Measurements from ENCODE around the gene SPEN.
"Not testable (repeated sequence)": the region's sequence is repeated elsewhere in the genome, so short reads cannot be mapped to it uniquely, and the experiment has no call there.

Gene SPEN

GRCh38 chr1:15835205-15835740, 12.2 kb upstream of the SPEN start:
- no peak for DNase-seq

GRCh38 chr1:15835741-15836510, 11.6 kb upstream of the SPEN start:
- DNase-seq, result peak; percentile 100

DNA sequence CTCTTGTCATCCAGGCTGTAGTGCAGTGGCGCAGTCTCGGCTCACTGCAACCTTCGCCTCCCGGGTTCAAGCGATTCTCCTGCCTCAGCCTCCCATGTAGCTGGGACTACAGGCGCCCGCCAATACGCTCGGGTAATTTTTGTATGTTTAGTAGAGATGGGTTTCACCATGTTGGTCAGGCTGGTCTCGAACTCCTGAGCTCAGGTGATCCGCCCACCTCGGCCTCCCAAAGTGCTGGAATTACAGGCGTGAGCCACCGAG, 11.1 kb upstream of the SPEN start:
- not testable (repeated sequence) for DNase-seq

DNA sequence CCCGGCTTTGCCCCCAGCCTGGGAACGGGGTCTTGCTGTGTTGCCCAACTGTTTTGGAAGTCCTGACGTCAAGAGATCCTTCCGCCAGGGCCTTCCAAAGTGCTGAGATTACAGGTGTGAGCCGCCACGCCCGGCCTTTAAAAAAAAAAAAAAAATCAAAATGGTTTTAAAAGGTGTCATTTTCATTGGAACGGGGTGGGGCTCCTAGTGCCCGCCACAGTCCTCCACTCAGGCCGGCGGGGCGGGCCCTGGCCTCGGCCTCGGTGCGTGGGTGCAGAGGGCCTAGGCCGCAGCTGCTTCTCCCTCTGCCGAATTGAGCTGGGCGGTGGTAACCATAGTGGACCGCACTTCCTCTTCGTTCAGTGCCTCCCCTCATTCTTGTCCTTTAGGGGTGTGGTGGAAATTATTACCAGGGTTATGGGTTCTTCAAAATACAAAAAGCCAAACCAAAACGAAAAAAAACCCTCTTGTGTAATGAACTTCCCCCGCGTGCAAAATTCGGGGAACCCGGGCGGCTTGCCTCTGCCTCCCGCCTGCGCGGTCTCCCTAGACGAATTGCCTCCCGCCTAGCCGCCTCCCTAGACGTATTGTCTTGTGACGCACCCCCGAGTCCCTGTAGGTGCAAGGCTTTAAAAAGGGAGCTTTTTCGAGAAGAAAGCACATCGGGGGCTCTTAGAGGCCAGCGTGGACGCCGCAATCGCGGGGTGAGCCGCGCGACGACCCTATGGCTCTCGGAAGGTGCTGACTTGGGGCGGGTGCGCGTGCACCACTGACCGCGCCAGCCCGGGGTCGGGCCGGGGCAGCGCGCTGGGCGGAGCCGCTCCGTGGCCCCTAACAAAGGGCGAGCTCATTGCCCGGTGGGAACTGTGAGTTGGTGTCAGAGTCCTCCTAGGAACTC, 10.5 kb upstream of the SPEN start:
- DNase-seq, result peak; percentile 35

- no peak for DNase-seq
Measured at GRCh38 chr1:15837931-15838330, 9.6 kb upstream of the SPEN start.

DNA sequence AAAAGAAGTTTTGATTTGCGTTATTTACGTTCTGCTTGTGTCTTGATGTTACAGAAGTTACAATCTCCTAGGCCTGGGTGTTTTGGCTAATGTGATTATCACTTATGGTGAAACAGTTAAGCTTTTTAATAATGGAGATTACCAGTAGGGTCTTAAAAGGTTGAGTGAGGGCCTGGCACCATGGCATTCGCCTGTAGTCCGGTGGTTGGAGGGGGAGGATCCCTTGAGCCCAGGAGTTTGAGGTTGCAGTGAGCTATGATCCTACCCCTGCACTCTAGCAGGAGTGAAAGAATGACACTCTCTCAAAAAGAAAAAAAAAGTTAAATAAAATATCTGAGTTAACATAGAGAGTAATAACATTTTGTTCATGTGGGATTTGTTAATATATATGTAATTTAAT, 8.8 kb upstream of the SPEN start:
- no peak for DNase-seq

DNA sequence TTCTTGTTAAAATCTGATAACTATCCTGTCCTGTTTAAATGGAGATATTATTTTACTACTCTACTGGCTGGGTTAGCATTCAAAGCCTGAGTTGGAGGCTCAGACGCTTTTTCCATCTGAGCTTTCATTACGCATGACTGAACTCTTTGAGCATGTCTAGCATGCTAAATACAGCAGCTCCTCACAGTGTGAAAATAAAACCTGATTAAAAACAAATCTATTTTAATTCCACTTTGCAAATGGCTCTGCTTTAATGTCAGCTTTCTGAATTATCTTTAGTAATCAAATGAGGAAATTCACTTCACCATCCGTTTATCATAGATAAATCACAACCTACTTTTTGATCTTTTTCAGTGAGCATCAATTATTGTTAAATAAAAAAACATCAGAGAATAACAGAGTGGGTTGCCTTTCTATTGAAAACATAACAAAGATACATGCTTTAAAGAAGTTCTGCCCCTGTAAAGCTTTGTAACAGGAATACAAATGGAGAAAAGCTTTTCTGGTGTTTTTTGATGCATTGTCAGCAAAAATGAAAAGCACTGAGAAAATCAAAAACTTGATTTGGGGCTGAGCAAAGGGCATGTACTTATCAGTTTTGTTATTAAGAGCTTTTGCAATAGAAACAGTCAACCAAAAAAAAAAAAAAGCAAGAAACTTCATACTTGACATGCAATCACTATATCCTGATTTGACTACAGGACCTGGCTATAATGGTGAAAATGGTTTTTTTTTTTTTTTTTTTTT, 3.5 kb upstream of the SPEN start:
- no peak for DNase-seq

DNA sequence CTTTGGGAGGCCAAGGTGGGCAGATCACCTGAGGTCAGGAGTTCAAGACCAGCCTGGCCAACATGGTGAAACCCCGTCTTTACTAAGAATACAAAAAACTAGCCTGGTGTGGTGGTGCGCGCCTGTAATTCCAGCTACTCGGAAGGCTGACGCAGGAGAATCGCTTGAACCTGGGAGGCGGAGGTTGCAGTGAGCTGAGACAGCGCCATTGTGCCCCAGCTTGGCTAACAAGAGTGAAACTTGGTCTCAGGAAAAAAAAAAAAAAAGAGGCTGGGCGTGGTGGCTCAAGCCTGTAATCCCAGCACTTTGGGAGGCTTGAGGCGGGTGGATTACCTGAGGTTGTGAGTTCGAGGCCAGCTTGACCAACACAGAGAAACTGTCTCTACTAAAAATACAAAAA, 1.5 kb upstream of the SPEN start:
- DNase-seq, result not testable (repeated sequence)

GRCh38 chr1:15847893-15848142, 311 bp downstream of the SPEN start:
- DNase-seq, result no peak

GRCh38 chr1:15848143-15848928, 829 bp downstream of the SPEN start:
- DNase-seq, result peak; percentile 56

DNA sequence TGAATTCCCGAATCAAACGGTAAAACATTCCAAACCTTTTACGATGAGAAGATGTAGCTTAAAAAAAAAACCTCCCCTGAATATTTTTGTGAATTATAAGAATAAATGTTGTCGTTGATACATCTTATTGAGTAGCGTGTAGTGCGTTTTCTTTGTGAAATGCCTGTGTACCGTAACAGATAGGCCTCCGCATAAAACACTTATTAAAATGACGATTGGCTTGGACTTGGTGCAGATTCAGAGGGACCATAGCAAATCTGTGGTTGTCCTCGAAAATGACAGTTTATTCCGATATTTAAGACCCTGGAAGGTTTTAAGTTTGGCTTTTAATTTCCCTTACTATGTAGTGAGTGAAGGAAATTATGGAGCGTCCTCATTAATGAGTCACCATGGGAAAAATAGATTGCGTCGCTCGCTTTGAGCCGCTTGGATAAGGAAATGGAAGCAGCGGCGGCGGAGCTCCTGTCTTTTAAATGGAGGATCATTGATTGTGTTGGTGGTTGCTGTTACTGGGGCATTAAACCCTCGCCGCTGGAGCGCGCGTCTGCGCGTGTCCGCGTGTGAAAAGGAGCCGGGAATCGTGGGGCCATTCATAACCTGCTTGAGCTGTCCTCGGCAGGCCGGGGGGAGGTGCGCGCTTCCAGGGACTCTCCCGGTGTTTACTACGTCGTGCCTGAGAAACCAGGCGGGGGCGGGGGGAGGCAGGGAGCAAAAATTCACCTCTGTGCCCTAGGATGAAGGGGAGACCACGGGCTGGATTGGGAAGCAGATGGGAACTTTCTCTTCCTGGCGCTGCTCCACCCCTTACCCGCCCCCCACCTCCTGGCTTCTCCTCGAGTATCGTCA, 1.6 kb downstream of the SPEN start:
- DNase-seq, result peak; percentile 75

DNA sequence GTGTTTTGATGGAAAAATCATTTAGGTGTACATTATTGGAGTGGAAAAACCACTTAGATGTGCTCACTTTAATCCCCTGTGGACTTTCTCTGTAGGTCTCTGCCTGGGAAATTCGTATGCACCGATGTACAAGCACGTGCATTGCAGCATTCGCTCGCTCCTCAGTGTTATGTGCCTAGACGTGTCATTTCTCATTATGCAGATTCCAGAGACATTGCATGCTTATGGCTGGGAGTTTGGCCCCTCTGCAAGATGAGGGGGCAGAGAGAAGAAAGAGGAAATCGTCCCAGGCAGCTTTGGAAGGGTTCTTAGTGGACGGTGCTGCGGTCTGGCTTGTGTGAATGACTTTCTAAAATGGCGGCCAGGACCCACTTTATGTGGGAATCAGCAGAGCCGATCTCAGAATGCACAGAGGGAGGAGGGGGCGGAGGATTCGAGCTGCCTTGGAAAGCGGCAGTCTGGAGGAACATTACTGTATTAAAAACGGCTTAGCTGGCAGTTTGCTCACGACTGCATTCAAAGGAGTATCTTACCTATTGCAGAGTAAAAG, 2.3 kb downstream of the SPEN start:
- peak; percentile 44 for DNase-seq

- DNase-seq, result no peak
Measured at GRCh38 chr1:15850471-15851001, 3.0 kb downstream of the SPEN start.

DNA sequence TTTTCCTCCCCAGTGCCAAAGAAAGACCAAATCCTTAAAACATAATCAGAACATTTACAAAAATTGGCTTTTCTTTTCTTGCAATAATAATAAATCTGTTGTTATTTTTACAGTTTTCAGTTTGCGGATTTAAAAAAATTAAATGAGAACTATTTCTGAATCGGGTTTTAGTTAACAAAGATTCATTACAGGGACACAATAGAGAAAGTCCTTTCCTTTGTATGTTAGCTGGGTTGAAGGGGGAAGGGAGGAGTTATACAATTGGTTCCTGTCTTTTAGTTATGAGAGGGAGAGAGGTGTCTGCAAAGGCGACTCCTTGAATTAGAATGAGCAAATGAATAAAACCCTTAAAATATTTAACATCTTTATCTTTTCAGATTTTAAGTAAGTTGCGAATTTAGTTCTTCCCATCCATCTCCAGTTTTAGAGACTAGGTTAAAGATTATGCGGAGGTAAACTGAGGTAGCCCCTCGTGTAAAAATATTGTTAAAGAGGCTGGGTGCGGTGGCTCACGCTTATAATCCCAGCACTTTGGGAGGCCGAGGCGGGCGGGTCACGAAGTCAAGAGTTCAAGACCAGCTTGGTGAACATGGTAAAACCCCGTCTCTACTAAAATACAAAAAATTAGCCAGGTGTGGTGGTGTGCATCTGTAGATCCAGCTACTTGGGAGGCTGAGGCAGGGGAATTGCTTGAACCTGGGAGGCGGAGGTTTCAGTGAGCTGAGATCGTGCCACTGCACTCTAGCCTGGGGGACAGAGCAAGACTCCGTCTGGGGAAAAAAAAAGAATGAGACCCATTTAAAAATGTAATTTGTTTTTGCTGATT, 3.9 kb downstream of the SPEN start:
- DNase-seq, result no peak

- DNase-seq, result no peak
Measured at GRCh38 chr1:15852036-15852827, 4.7 kb downstream of the SPEN start.

GRCh38 chr1:15852828-15853302, 5.4 kb downstream of the SPEN start:
- no peak for DNase-seq

DNA sequence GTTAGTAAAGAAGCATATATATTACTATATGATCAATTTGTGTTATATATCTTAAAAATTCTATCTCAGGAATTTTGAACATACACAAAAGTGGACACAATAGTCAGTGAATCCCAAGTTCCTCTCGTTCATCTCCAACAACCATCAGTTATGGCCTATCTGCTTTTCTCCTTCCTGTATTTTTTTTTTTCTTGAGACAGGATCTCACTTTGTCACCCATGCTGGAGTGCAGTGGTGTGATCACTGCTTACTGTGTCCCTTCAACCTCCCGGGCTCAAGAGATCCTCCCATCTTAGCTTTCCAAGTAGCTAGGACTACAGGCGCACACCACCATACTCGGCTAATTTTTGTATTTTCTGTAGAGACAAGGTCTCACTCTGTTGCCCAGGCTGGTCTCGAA, 9.4 kb downstream of the SPEN start:
- DNase-seq, result no peak

- no peak for DNase-seq
Measured at GRCh38 chr1:15858069-15858670, 10.7 kb downstream of the SPEN start.
